Measurements from ENCODE around the gene CD8B2. TPM values are rescaled to one million over a fixed set of nuclear protein-coding genes. Genes with fewer than 3 reads are reported as not detected.

Gene CD8B2
- total and polyA plus RNA-seq, 2 experiments from 2014 or later, result 0.06 TPM; not detected in 1

GRCh38 chr2:106561356-106561755 lies 74.2 kb downstream of the CD8B2 start (continued):
- TF ChIP-seq, protein P1, sequence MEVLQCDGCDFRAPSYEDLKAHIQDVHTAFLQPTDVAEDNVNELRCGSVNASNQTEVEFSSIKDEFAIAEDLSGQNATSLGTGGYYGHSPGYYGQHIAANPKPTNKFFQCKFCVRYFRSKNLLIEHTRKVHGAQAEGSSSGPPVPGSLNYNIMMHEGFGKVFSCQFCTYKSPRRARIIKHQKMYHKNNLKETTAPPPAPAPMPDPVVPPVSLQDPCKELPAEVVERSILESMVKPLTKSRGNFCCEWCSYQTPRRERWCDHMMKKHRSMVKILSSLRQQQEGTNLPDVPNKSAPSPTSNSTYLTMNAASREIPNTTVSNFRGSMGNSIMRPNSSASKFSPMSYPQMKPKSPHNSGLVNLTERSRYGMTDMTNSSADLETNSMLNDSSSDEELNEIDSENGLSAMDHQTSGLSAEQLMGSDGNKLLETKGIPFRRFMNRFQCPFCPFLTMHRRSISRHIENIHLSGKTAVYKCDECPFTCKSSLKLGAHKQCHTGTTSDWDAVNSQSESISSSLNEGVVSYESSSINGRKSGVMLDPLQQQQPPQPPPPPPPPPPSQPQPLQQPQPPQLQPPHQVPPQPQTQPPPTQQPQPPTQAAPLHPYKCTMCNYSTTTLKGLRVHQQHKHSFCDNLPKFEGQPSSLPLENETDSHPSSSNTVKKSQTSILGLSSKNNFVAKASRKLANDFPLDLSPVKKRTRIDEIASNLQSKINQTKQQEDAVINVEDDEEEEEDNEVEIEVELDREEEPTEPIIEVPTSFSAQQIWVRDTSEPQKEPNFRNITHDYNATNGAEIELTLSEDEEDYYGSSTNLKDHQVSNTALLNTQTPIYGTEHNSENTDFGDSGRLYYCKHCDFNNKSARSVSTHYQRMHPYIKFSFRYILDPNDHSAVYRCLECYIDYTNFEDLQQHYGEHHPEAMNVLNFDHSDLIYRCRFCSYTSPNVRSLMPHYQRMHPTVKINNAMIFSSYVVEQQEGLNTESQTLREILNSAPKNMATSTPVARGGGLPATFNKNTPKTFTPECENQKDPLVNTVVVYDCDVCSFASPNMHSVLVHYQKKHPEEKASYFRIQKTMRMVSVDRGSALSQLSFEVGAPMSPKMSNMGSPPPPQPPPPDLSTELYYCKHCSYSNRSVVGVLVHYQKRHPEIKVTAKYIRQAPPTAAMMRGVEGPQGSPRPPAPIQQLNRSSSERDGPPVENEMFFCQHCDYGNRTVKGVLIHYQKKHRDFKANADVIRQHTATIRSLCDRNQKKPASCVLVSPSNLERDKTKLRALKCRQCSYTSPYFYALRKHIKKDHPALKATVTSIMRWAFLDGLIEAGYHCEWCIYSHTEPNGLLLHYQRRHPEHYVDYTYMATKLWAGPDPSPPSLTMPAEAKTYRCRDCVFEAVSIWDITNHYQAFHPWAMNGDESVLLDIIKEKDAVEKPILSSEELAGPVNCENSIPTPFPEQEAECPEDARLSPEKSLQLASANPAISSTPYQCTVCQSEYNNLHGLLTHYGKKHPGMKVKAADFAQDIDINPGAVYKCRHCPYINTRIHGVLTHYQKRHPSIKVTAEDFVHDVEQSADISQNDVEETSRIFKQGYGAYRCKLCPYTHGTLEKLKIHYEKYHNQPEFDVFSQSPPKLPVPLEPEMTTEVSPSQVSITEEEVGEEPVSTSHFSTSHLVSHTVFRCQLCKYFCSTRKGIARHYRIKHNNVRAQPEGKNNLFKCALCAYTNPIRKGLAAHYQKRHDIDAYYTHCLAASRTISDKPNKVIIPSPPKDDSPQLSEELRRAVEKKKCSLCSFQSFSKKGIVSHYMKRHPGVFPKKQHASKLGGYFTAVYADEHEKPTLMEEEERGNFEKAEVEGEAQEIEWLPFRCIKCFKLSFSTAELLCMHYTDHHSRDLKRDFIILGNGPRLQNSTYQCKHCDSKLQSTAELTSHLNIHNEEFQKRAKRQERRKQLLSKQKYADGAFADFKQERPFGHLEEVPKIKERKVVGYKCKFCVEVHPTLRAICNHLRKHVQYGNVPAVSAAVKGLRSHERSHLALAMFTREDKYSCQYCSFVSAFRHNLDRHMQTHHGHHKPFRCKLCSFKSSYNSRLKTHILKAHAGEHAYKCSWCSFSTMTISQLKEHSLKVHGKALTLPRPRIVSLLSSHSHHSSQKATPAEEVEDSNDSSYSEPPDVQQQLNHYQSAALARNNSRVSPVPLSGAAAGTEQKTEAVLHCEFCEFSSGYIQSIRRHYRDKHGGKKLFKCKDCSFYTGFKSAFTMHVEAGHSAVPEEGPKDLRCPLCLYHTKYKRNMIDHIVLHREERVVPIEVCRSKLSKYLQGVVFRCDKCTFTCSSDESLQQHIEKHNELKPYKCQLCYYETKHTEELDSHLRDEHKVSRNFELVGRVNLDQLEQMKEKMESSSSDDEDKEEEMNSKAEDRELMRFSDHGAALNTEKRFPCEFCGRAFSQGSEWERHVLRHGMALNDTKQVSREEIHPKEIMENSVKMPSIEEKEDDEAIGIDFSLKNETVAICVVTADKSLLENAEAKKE (CRISPR knock-in tag; IDR thresholded peaks at IDR 0.05), result no peak
- TF ChIP-seq, protein P2, sequence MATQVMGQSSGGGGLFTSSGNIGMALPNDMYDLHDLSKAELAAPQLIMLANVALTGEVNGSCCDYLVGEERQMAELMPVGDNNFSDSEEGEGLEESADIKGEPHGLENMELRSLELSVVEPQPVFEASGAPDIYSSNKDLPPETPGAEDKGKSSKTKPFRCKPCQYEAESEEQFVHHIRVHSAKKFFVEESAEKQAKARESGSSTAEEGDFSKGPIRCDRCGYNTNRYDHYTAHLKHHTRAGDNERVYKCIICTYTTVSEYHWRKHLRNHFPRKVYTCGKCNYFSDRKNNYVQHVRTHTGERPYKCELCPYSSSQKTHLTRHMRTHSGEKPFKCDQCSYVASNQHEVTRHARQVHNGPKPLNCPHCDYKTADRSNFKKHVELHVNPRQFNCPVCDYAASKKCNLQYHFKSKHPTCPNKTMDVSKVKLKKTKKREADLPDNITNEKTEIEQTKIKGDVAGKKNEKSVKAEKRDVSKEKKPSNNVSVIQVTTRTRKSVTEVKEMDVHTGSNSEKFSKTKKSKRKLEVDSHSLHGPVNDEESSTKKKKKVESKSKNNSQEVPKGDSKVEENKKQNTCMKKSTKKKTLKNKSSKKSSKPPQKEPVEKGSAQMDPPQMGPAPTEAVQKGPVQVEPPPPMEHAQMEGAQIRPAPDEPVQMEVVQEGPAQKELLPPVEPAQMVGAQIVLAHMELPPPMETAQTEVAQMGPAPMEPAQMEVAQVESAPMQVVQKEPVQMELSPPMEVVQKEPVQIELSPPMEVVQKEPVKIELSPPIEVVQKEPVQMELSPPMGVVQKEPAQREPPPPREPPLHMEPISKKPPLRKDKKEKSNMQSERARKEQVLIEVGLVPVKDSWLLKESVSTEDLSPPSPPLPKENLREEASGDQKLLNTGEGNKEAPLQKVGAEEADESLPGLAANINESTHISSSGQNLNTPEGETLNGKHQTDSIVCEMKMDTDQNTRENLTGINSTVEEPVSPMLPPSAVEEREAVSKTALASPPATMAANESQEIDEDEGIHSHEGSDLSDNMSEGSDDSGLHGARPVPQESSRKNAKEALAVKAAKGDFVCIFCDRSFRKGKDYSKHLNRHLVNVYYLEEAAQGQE (IDR thresholded peaks at IDR 0.05; ENCODE audit: unreplicated experiment), result no peak
- TF ChIP-seq ZNF331 (CRISPR knock-in tag; IDR thresholded peaks at IDR 0.05; ENCODE audit: low read depth), result no peak
- no peak for TF ChIP-seq POLR2AphosphoS5 (IDR thresholded peaks at IDR 0.05; ENCODE audit: low read depth)

DNA sequence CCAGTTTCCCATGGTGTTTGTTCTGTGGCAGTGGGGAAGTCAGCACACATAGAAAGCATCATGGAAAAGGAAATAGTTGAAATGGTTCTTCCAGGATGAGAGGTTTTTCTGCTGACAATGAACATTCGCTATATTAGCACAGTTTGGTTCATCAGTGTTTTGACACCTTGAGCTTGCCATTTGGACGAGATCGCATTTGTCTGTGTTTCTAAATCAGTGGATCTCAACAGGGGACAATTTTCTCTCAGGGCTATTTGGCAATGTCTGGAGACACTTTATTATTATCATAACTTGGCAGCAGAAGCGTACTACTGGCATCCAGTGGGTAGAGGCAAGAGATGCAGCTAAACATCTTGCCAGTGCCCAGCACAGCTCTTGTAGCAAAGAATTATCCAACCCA lies 74.6 kb downstream of the CD8B2 start:
- no peak for DNase-seq (ENCODE audit: low spot score)
- Histone ChIP-seq H3K4me1 (ENCODE audit: insufficient read depth) (no peaks in the 10 kb centered on the region), H3K27me3 (ENCODE audit: insufficient read depth) (no peaks in the 10 kb centered on the region), H3K36me3 (ENCODE audit: insufficient read depth) (peaks cover 10% of the 10 kb centered on the region; the same call in 1 of the 2 replicates), H2AFZ (no peak overlapping the region), H3K4me2 (no peak overlapping the region), H3K27ac (ENCODE audit: low read depth) (no peak overlapping the region), H3K4me3 (no peak overlapping the region), H3K79me2 (replicated peaks; ENCODE audit: insufficient read depth) (no peaks in the 10 kb centered on the region), H3K9me2 (ENCODE audit: insufficient read depth) (no peaks in the 10 kb centered on the region), H3F3A (replicated peaks; ENCODE audit: low read depth) (no peaks in the 10 kb centered on the region), H4K20me1 (replicated peaks; ENCODE audit: insufficient read depth) (no peaks in the 10 kb centered on the region)
- no peak for ATAC-seq
- H3K4me1 Mint-ChIP-seq, result no peaks in the 10 kb centered on the region
- no peak overlapping the region for H3K4me3 Mint-ChIP-seq
- H3K27ac Mint-ChIP-seq, result no peak overlapping the region
- H3K9me3 Mint-ChIP-seq, result peaks cover 29% of the 10 kb centered on the region
- H3K36me3 Mint-ChIP-seq (ENCODE audit: low read depth), result peaks cover 18% of the 10 kb centered on the region
- peaks cover 7% of the 10 kb centered on the region for H3K27me3 Mint-ChIP-seq (ENCODE audit: insufficient read depth, low read depth, poor library complexity)
- no peak for TF ChIP-seq POLR2AphosphoS5 (IDR thresholded peaks at IDR 0.05; ENCODE audit: low read depth)
- TF ChIP-seq, protein P2 (IDR thresholded peaks at IDR 0.05; ENCODE audit: unreplicated experiment), result no peak
- TF ChIP-seq CREB1 (CRISPR knock-in tag; IDR thresholded peaks at IDR 0.05; ENCODE audit: low read depth), result no peak
- TF ChIP-seq EZH2phosphoT487 (IDR thresholded peaks at IDR 0.05; ENCODE audit: unreplicated experiment), result no peak
- TF ChIP-seq, protein P3, sequence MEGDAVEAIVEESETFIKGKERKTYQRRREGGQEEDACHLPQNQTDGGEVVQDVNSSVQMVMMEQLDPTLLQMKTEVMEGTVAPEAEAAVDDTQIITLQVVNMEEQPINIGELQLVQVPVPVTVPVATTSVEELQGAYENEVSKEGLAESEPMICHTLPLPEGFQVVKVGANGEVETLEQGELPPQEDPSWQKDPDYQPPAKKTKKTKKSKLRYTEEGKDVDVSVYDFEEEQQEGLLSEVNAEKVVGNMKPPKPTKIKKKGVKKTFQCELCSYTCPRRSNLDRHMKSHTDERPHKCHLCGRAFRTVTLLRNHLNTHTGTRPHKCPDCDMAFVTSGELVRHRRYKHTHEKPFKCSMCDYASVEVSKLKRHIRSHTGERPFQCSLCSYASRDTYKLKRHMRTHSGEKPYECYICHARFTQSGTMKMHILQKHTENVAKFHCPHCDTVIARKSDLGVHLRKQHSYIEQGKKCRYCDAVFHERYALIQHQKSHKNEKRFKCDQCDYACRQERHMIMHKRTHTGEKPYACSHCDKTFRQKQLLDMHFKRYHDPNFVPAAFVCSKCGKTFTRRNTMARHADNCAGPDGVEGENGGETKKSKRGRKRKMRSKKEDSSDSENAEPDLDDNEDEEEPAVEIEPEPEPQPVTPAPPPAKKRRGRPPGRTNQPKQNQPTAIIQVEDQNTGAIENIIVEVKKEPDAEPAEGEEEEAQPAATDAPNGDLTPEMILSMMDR (conservative IDR thresholded peaks at IDR 0.05; ENCODE audit: low read depth in 2 of 2), result no peak
- no peak for TF ChIP-seq ZNF331 (CRISPR knock-in tag; IDR thresholded peaks at IDR 0.05; ENCODE audit: low read depth)
- no peak for TF ChIP-seq NANOG (IDR thresholded peaks at IDR 0.05; ENCODE audit: borderline replicate concordance)
- no peak for TF ChIP-seq STAT1 (IDR thresholded peaks at IDR 0.05; ENCODE audit: unreplicated experiment)
- no peak for TF ChIP-seq EZH2 (IDR thresholded peaks at IDR 0.05; ENCODE audit: low read depth, unreplicated experiment)

Measured in GM23338 (cell line).